ENCODE data around the gene CPNE1. TPM values are rescaled to one million over a fixed set of nuclear protein-coding genes. Genes with fewer than 3 reads are reported as not detected.

The CPNE1 gene
- total RNA-seq, 1 experiment from 2014 or later: 217 TPM

DNA sequence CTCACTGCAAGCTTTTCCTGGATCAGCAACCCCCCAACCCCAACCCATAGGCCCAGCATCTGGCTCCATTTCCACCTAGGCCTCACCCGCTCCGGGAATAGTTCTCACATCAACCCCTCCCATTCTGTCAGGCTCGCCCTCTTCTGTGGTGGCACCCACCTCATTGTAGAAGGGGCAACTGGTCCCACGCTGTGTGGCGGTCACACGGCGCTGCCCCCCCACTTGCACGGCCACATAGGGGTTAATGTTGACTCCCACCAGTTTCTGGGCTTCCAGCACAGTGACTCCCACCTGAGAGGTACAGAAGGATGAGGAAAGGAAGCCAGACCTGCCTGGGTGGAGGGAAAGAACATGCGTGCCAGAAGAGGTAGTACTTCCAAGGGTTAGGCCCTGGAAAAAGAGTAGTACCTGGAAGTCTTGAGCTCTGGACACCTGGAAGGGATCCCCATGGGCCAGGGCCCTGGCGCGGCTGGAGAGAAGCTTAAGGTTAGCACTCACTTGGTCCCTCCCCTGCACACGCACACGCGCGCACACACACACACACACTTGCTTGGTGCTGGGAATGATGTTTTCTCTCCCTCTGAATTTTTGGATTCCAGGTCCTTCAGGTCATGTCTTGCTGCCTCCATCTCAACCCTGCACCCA is 61.7 kb downstream of the CPNE1 start:
- in situ Hi-C loops (cut with HindIII; ENCODE audit: low pct_unique_long_range_greater_than_20kb, low sequenced_read_pairs): no loop called here
- ChIA-PET CTCF (no interaction called here), POLR2A (no interaction called here)
- ATAC-seq (no peak), DNase-seq (ENCODE audit: low read depth, low spot score) (no peak)
- H3K9me3 ChIP-seq (ENCODE audit: control insufficient read depth, insufficient read depth, low read depth, low read length): no peaks in the 10 kb centered on the region
- TF ChIP-seq POLR2AphosphoS5 (IDR thresholded peaks at IDR 0.05; ENCODE audit: low read depth, low read length) (no peak), TCF7L2 (IDR thresholded peaks at IDR 0.05; ENCODE audit: low read depth, low read length) (no peak)
- TF ChIP-seq, protein P1, sequence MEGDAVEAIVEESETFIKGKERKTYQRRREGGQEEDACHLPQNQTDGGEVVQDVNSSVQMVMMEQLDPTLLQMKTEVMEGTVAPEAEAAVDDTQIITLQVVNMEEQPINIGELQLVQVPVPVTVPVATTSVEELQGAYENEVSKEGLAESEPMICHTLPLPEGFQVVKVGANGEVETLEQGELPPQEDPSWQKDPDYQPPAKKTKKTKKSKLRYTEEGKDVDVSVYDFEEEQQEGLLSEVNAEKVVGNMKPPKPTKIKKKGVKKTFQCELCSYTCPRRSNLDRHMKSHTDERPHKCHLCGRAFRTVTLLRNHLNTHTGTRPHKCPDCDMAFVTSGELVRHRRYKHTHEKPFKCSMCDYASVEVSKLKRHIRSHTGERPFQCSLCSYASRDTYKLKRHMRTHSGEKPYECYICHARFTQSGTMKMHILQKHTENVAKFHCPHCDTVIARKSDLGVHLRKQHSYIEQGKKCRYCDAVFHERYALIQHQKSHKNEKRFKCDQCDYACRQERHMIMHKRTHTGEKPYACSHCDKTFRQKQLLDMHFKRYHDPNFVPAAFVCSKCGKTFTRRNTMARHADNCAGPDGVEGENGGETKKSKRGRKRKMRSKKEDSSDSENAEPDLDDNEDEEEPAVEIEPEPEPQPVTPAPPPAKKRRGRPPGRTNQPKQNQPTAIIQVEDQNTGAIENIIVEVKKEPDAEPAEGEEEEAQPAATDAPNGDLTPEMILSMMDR (IDR thresholded peaks at IDR 0.05): no peak
- intact Hi-C loops (cut with micrococcal nuclease; ENCODE audit: unreplicated experiment): no loop called here
- no peak overlapping the region for H3K4me3 ChIP-seq (ENCODE audit: low read depth in 2 of 2, low read length in 2 of 2)
- BruUV-seq (replicated peaks): no TSS peak
- no peaks in the 10 kb centered on the region for H3K36me3 ChIP-seq (ENCODE audit: control insufficient read depth, insufficient read depth, low read length)
- no peaks in the 10 kb centered on the region for H3K4me1 ChIP-seq (ENCODE audit: control insufficient read depth, insufficient read depth, low read length)
- H3K27ac ChIP-seq (ENCODE audit: low read length): no peak overlapping the region
- no peaks in the 10 kb centered on the region for H3K27me3 ChIP-seq (ENCODE audit: control insufficient read depth, insufficient read depth, low read length)

DNA sequence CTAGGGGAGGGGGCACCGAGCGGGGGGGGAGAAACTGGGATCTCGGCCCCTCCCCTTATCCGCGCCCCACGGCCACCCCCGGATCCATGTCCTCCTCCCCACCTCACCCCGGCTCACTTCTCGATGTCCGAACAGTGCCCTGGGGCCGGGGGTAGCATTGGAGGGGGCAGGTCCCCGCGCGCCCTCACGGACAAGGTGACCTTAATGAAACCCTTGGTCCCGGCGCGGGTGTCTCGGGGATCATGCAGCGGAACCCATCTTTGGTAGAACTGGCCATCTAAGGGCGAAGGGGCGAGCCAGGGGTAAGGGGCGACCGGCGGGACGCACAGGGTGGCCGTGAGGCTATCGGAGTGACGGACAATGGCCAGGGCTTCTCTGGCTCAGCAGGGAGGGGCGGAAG is 62.7 kb downstream of the CPNE1 start:
- in situ Hi-C loops (cut with HindIII; ENCODE audit: low pct_unique_long_range_greater_than_20kb, low sequenced_read_pairs) (no loop called here), intact Hi-C loops (cut with micrococcal nuclease; ENCODE audit: unreplicated experiment) (no loop called here)
- Histone ChIP-seq H3K4me1 (ENCODE audit: control insufficient read depth, insufficient read depth, low read length) (no peaks in the 10 kb centered on the region), H3K27me3 (ENCODE audit: control insufficient read depth, insufficient read depth, low read length) (no peaks in the 10 kb centered on the region), H3K27ac (ENCODE audit: low read length) (no peak overlapping the region), H3K36me3 (ENCODE audit: control insufficient read depth, insufficient read depth, low read length) (no peaks in the 10 kb centered on the region), H3K9me3 (ENCODE audit: control insufficient read depth, insufficient read depth, low read depth, low read length) (no peaks in the 10 kb centered on the region), H3K4me3 (ENCODE audit: low read depth in 2 of 2, low read length in 2 of 2) (no peak overlapping the region)
- ChIA-PET POLR2A (no interaction called here), CTCF (no interaction called here)
- no TSS peak for BruUV-seq (replicated peaks)
- DNase-seq (ENCODE audit: low read depth, low spot score) (no peak), ATAC-seq (no peak)
- TF ChIP-seq, protein P2, sequence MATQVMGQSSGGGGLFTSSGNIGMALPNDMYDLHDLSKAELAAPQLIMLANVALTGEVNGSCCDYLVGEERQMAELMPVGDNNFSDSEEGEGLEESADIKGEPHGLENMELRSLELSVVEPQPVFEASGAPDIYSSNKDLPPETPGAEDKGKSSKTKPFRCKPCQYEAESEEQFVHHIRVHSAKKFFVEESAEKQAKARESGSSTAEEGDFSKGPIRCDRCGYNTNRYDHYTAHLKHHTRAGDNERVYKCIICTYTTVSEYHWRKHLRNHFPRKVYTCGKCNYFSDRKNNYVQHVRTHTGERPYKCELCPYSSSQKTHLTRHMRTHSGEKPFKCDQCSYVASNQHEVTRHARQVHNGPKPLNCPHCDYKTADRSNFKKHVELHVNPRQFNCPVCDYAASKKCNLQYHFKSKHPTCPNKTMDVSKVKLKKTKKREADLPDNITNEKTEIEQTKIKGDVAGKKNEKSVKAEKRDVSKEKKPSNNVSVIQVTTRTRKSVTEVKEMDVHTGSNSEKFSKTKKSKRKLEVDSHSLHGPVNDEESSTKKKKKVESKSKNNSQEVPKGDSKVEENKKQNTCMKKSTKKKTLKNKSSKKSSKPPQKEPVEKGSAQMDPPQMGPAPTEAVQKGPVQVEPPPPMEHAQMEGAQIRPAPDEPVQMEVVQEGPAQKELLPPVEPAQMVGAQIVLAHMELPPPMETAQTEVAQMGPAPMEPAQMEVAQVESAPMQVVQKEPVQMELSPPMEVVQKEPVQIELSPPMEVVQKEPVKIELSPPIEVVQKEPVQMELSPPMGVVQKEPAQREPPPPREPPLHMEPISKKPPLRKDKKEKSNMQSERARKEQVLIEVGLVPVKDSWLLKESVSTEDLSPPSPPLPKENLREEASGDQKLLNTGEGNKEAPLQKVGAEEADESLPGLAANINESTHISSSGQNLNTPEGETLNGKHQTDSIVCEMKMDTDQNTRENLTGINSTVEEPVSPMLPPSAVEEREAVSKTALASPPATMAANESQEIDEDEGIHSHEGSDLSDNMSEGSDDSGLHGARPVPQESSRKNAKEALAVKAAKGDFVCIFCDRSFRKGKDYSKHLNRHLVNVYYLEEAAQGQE (IDR thresholded peaks at IDR 0.05; ENCODE audit: insufficient read depth in 1 of 2, low read depth in 2 of 2, low read length in 1 of 2): no peak
- TF ChIP-seq SIN3A (IDR thresholded peaks at IDR 0.05; ENCODE audit: borderline replicate concordance, insufficient read depth, low read depth, low read length) (no peak), POLR2AphosphoS5 (IDR thresholded peaks at IDR 0.05; ENCODE audit: low read depth, low read length) (no peak), TCF7L2 (IDR thresholded peaks at IDR 0.05; ENCODE audit: low read depth, low read length) (no peak)
- TF ChIP-seq, protein P1 (IDR thresholded peaks at IDR 0.05): no peak
